GM19397 (cell line): Measurements from ENCODE around the gene SYNE4.
"Not testable (repeated sequence)": the region's sequence is repeated elsewhere in the genome, so short reads cannot be mapped to it uniquely, and the experiment has no call there.

ENCODE experiments used
- ATAC-seq: cut with Tn5 transposase; IDR thresholded peaks from one replicate; pipeline ENCODE4 v1.9.1; 2021; ENCODE audit warnings: mild to moderate bottlenecking, moderate library complexity; ENCODE audit not compliant: unreplicated experiment

SYNE4 gene

DNA sequence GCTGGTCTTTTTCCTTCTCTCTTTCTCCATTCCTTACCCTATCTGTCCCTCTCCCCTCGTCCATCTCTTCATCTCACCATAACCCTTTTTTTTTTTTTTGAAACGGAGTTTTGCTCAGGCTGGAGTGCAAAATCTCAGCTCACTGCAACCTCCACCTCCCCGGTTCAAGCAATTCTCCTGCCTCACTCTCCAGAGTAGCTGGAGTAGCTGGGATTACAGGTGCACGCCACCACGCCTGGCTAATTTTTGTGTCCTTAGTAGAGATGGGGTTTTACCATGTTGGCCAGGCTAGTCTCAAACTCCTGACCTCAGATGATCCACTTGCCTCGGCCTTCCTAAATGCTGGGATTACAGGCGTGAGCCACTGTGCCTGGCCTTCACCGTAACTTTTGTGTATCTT is 51.2 kb downstream of the SYNE4 start:
- ATAC-seq, result not testable (repeated sequence)

GRCh38 chr19:35955881-35956634 is 52.6 kb downstream of the SYNE4 start:
- no peak for ATAC-seq
